RCC 7860 (cell line): Measurements from ENCODE around the gene HDAC4.

Experiments used
- DNase-seq: peaks from one replicate; pipeline ENCODE4 v3.0.0-alpha.2; 2015; ENCODE audit warnings: low spot score
- FAIRE-seq: peaks from 2 replicates; lab custom pipeline; 2012; peaks lifted over from hg19 to GRCh38; lab: Jason Lieb, UNC

Gene HDAC4

DNA sequence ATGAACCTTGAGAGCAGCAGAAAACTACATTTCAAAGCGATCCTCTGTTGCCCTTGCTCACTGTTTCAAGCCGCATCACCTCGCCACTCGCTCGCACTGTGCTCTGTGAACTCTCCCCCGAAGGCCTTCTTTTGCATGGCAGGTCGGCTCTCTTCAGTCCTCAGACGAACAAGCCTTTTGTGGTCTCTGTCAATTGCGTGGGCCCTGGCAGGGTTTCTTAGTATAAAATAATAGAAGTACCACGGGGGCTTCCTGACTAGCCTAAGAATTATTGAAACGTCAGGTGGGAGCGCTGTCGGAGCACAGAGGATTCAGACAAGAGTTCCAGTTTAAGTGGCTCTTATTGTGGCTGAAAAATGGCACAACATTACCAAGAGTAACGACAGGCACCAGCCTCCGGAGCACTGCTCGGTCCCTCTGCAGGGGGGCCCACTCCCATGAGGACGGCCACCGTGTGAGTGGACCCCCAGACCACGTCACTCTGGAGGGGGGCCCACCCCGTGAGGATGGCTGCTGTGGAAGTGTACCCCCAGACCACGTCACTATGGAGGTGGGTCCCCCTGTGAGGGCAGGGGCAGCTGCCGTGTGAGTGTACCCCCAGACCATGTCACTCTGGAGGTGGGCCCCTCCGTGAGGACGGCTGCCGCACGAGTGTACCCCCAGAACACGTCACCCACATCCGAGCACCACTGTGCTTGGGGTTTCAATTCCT, 237.7 kb downstream of the HDAC4 start:
- no peak for DNase-seq
- FAIRE-seq, result no peak

DNA sequence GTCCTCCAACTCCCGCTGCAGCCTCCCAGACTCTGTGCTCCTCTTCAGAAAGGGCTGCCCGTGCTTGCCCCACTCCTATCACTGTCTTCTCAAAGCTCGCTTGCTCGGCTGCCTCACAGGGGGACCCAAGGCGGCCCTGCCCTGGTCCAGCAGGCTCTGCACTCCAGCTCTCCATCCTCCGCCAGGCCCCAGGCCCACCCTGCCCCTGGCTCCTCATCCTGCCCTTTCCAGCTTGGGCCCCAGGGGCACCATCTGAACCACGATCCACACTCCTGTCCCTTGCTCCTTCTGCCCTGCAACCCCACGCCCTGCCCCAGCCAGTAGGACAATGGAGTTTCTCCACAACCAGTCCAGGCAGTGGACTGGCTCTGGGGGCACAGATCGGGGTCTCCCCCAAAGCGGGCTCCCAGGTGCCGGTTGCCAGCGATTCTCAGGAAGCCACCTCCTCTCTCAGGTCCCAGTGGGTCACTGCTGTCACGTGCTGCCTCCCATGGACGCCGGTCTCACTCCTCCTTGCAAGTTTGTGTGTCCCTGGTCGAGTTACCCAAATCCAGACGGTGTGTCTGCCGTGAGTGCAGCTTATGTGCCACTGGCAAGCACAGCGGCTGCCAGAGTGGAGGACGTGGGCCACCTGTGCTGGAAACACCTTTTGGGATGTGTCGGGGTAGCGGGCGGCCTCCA, 238.5 kb downstream of the HDAC4 start:
- FAIRE-seq, result no peak

DNA sequence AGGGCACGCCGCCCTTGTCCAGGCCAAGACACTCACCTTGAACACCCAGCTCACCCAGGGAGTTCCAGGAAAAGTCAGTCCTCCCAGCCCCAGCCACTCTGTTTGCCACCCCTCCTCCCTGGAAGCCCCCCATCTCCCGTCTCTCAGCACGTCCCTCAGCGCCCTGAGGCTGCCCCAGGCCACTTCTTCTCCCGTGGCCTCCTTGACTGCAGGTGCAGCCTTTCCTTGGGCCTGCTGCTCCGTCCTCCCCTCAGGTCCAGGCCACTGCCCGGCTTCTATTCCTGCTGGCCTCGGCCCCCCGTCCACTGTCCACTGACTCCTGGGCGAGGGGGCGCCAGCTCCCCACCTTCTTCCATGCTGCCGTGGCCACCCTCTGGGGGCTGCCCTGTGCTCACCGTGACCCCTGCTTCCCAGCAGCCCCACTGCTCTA, 239.1 kb downstream of the HDAC4 start:
- FAIRE-seq (no peak), DNase-seq (no peak)

More for the DNA sequence above, 238.5 kb downstream of the HDAC4 start:
- no peak for DNase-seq

DNA sequence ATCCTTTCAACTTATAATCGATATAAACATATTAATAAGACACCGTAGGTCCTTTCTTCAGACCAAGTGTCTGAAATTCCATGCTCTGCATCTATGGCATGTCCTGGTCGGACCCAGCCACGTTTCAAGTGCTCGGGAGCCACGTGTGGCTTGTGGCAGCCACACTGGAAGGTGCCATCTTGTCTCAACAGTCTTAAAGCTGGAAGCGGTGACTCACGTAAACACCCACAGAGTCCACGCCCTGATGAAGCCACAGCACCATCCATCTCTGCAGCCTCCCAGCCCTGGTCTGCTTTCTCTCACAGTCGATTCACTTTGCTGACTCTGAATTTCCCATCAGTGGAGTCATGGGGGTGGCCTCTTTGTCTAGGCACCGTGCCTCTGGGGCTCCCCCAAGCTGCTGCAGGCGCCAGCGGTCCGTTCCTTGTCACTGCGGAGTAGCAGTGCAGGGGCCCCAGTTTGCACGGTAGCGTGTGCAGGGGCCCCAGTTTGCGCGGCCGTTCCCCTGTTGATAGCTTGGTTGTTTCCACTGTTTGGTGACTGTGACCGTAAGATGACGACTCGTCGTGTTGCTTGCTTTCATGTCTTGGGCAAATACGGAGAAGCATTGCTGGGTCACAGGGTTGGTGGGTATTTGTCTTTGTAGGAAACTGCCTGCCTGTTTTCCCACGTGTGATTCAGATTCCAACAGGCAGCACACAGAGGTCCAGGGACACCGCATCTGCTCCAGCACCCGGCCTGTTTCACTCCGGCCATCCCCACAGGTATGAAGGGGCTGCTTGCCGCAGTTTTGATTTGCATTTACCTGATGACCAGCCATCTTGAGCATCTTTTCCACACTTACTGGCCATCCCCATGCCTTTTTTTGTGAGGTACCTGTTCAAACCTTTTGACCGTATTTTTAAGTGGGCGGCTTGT, 240.3 kb downstream of the HDAC4 start:
- DNase-seq (no peak), FAIRE-seq (no peak)

DNA sequence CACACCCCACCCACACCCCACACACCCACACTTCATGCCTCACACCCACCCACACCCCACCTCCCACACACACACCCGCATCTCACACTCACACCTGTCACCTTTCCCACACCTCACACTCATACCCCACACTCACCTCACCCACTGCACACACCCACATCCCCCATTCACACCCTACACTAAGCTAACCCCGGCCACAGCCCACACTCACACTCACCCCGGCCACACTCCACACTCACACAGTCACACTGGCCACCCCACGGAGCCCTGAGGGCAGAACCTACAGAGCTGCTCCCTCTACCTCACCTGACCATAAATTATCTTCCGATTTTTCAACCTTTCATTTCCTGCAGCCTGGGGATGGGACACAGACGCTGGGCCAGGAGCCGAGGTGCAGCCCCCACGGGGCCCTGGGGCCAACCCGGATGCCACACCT, 241.3 kb downstream of the HDAC4 start:
- no peak for FAIRE-seq
- no peak for DNase-seq

DNA sequence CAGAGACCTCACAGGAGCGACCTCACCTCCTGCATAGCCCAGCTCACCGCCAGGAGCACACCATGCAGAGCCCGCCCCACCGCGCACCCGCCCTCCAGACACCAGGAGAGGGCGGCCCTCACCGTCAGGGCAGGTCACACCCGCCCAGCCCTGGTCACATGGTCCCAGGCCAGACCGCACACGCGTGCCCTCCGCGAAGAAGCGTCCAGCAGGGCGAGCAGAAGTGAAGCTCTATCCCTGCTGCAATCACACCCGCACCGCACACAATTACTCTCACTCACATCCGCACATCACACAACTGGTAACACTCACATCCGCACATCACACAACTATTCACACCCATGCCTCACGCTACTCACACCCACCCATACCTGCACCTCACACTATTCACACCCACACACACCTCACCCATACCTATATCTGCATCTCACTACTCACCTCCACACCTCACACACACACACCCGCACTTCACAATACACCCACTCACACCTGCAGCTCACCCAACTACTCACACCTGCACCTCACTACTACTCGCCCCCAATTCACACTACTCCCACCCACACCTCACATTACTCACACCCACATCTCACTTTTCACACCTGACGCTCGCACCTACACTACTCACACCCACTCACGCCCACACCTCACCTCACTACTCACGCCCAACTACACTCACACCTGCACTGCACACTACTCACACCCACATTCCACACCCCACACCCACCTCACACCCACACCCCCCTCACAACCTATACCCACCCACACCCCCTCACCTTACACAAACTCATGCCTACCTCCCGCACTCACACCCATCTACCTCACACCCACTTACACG, 242.0 kb downstream of the HDAC4 start:
- FAIRE-seq (no peak), DNase-seq (no peak)

DNA sequence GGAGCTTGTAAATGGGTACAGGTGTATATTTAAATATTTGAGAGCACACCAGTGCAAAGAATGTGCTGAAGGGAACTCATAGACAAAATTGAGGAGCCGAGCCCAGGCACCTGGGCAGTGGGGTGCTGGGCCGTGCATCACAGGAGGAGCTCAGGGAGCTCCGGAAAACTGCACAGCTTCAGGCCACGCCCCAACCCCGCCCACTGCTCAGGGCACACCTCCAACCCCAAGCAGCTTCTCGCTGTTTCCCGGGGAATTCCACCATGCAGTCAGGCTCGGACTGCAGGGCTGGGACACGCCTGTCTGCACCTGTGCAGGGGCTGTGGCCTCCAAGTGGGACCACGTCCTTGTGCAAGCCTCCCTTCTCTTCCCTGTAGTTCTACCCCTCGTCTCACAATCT, 243.0 kb downstream of the HDAC4 start:
- no peak for DNase-seq
- FAIRE-seq, result no peak

DNA sequence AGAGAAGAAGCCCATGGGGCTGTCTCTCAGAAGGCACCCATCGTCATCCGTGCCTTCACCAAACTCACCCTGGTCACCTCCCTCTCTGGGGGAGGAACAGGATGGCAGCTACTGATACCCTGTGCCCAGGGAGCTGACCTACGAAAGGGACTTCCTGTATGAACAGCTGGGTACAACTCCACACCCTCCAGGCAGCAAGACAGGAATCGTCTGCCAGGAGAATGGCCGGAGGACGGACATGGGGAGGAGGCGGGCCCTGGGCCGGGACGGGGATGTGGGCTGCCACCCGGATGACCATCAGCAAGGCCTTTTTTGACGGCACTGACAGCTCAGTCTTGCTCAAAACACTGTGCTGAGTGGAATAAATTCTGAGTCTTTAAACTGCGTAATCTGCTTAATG, 243.6 kb downstream of the HDAC4 start:
- DNase-seq (no peak), FAIRE-seq (no peak)

DNA sequence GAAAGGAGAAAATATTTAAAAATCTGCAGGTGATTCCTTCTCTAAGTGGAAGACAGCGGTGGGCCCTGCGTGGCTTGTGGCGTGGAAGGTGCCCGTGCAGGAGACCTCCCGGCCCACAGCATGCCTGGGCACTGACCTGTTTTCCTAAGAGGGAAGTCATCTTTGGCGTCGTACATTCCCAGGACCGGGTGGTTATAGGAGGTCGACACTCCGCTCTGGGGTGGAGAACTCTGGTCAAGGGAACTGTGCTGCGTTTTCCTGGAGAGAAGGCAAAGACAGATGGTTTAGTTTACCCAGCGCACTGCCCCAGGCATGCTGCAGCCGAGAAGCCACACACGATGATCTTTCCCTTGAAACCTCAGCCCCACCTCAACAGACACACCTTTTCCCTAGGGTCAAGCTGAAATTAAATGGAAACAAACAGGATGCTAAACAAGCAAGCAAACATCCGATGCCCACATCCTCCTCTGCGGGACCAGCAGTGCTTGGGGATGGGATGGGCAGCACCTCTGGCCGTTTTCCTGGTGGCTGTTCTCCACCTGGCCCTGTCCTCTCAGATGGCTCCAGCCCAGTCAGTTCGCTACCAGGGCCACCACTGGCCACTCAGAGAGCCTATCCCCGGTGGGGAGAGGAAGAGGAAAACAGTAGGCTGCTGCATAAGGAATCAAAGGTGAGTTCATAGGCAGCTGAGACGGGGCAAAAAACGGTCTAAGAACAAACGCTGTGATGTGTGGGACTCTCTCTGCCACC, 244.1 kb downstream of the HDAC4 start:
- DNase-seq (no peak), FAIRE-seq (no peak)

DNA sequence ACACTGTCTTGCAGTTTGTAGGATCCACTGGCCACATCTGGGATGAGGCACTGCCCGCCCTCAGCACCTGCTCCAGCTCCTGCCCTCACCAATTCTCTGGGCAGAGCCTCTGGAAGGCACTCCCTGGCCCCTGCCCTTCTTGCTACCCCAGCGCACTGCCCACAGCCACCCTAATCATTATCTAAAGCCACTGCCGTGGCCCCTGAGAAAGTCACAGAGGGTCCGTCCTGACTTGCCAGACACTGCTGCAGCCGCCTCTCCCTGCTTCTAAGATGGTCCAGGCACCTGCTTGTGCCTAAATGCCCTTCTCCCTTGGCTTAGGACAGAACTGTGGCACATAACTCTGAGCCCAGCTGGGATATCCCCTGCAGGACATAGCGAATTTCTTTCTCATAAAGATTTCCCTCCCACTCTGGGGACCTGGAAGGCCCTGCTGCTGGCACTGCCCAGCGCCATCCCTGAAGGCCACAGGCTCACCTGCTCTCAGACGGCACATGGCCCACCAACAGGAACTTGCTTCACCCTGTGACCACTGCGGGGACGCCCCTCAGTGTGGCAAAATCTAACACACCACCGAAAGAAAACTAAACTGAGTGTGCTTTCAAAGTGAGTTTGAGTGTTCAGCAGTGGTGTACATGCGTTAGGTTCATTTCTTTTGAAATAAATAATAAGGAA, 244.9 kb downstream of the HDAC4 start:
- no peak for DNase-seq
- FAIRE-seq, result no peak

DNA sequence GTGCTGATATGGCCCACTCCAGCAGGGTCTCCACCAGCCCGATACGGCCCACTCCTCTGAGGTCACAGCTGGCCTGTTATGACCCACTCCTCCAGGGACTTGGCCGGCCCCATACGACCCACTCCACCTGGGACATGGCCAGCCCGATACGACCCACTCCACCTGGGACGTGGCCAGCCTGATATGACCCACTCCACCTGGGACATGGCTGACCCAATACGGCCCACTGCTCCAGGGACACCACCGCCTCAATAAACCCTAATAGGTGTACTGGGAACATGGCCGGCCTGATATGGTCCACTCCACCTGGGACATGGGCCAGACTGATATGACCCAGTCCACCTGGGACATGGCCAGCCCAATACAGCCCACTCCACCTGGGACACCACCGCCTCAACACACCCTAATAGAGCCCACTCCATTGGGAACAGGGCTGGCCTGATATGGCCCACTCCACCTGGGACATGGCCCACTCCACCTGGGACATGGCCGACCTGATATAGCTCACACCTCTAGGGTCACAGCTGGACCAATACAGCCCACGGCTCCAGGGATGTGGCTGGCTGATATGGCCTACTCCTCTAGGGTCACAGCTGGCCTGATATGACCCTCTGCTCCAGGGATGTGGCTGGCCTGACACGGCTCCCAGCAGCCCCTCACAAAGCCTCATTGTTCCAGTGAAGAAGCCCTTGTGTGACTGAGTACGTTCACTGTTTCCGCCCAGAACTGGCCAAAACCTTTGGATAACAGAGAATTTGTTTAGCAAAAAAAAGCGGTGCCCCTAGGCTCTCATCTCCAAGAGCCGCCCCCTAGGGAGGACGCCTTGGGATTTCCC, 245.6 kb downstream of the HDAC4 start:
- FAIRE-seq (no peak), DNase-seq (no peak)

DNA sequence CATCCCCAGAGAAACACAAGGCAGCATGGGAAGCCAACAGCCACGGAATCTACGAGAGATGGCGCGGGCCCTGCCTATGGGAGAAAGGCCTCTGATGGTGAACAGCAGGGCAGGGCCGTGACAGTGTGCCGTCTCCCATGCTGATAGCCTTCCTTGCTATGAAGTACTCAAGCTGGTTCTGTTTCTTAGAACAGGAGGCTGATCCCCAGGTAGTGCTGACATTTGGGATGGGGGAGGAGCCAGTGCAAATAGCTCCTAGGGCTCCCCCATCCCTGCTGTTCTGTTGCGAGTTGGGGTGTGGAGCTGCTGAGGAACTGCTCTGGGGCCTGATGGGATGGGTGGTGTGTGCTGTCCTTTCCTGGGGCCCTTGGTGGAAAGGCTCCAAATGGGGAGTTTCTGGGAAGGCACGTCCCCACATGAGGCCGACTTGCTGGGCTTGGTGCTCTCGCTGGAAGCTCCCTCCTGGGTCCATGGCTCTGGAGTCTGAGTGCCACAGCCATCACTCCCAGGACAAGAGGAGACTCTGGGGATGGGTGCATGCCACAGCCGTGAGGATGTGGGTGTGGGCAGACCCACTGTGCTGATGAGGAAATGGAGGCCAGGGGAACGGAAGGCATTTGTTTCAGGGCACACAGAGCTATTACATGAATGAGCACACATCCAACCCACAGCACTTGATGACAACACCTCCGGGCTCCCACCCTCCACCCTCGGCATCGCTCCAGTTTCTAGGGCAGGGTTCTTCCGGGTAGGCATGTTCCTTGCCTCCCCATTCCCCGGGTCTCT, 246.8 kb downstream of the HDAC4 start:
- no peak for FAIRE-seq
- no peak for DNase-seq

DNA sequence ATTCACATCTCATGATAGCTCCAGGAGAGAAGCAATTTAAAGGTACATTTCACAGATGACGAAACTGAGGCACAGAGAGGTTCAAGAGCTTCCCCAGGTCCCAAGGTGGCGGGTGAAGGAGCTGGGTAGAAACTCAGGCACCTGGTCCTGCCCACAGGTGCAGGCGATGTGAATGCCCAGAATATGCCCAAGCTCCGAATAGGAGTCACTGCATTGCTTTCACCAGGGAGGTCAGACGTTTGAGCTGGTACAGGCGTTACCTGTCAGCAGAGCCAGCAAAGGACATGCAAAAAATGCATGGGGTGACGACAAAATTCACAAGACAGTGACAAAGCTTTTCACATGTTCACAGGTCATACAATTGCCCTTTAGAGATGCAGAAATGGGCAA, 247.9 kb downstream of the HDAC4 start:
- DNase-seq, result no peak
- FAIRE-seq, result no peak

DNA sequence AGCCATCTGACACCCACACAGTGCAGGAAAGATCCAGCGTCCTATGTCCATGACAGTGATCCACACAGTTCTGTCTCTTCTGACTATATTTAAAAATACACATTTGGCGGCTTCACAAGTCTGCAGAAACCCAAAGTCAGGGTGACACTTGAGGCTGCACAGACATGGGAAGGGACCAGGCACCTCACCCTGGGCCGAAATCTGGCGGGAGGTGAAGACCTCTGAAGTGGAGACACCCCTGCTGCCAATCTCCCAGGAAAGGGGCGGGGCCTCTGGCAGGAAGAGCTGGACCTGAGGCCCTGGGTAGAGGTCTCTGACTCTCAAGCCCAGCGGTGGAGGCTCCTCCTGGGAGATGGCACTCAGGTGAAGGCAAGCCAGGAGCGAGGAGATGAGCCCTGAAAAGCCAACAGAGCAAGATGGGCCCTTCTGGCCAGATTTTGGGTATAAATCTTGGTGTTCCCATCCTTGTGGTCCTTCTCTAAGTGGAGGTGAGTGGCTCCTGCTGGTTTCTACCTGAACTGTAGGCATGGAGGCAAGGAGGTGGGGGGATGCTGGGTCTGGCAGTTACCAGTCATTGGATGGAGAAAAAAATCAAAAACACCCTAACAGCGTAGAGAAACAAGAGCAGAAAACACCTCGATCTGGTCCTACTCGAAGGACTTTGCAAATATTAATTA, 248.4 kb downstream of the HDAC4 start:
- DNase-seq (no peak), FAIRE-seq (no peak)

DNA sequence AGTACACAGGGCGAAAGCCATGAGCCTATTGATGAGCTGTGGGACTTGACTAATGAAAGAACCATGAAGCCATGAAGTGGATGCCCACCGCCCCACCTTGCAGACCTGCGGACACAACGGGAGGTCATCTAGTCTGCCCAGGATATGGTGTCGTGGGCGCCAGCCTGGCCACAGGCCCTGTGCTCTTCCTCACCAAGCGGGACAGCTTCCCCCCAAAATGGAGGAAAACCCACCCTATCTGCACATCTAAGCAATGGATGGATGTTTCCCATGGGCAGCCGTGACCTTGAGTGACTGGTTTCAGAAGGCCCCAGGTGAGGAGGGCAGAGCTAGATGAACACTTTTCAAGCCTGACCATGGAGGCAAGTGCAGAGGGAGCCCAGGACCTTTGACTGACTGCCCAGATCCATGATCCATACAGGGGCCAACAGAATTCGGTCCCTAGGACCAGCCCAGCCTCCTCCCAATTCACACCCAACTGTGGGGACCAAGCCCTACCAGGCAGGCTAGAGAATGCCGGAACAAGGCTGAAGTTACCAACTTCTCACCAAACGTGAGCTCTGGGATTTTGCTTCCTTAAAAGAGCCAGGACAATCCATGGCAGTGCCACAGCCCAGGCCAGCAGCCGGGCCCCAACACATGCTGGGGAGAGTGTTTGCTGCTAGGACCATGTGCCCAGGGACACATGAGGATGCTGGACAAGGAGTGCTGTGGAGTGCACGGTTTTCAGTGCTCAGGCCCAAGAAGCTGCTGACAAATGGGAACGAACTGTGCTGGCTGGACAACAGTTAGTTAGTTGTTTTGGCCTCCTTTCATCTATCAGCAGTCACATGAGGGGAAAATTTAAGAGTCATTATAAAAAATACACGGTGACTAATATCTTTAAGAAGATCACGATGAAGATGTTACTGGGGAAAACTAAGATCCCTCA, 249.4 kb downstream of the HDAC4 start:
- FAIRE-seq (no peak), DNase-seq (no peak)
